CD8-positive, alpha-beta memory T cell (primary cell): Measurements from ENCODE around the gene REPS1. TPM values are rescaled to one million over a fixed set of nuclear protein-coding genes. Genes with fewer than 3 reads are reported as not detected.

Experiments
- CTCF ChIA-PET: fragments of 350-600 bp; sonication (Branson Sonifier 250); formaldehyde crosslinking; loops from one replicate; lab custom pipeline; 2021; ENCODE audit warnings: antibody characterized with exemption; lab: Charles Lee
- POLR2A ChIA-PET: fragments of 350-600 bp; sonication (Branson Sonifier 250); formaldehyde crosslinking; loops from one replicate; lab custom pipeline; 2021; ENCODE audit warnings: antibody characterized with exemption; lab: Charles Lee
- DNase-seq, 5 donors: peaks; one replicate each; pipeline versions ENCODE4 v3.0.0 to v3.0.0-alpha.2; 2020 to 2022; ENCODE audit warnings: mixed read lengths in 1 of 5
- H3K27ac ChIP-seq: one replicate; pipeline ENCODE4 v1.7.0; 2013; ENCODE audit warnings: low read depth, mild to moderate bottlenecking, low read length, moderate library complexity
- H3K27me3 ChIP-seq: 2 replicates; pipeline ENCODE4 v1.7.0; 2013; ENCODE audit warnings: low read length, mild to moderate bottlenecking; ENCODE audit not compliant: insufficient read depth, poor library complexity, severe bottlenecking
- H3K36me3 ChIP-seq: 2 replicates; pipeline ENCODE4 v1.7.0; 2013; ENCODE audit warnings: mild to moderate bottlenecking, low read length, moderate library complexity; ENCODE audit not compliant: insufficient read depth
- H3K4me1 ChIP-seq: 2 replicates; pipeline ENCODE4 v1.7.0; 2013; ENCODE audit warnings: mild to moderate bottlenecking, low read length, moderate library complexity; ENCODE audit not compliant: insufficient read depth
- H3K4me3 ChIP-seq: 2 replicates; pipeline ENCODE4 v1.7.0; 2013; ENCODE audit warnings: mild to moderate bottlenecking, low read length
- H3K9me3 ChIP-seq: 2 replicates; pipeline ENCODE4 v1.7.0; 2013; ENCODE audit warnings: mild to moderate bottlenecking, low read length
- H3K27ac Mint-ChIP-seq, 8 donors: one replicate each; pipeline ENCODE4 v1.8.0; 2020 to 2021; ENCODE audit warnings: mixed read lengths in 8 of 8, mild to moderate bottlenecking in 6 of 8, inconsistent platforms in 3 of 8, moderate library complexity in 3 of 8
- H3K27me3 Mint-ChIP-seq, 2 donors: one replicate each; pipeline ENCODE4 v1.8.0; 2020 to 2021; ENCODE audit warnings: mixed read lengths in 2 of 2, mild to moderate bottlenecking in 1 of 2, moderate library complexity in 1 of 2
- H3K36me3 Mint-ChIP-seq, 3 donors: one replicate each; pipeline ENCODE4 v1.8.0; 2020 to 2021; ENCODE audit warnings: mixed read lengths in 3 of 3, inconsistent platforms in 1 of 3, mild to moderate bottlenecking in 1 of 3
- H3K4me1 Mint-ChIP-seq, 3 donors: one replicate each; pipeline ENCODE4 v1.8.0; 2020 to 2021; ENCODE audit warnings: mixed read lengths in 3 of 3, inconsistent platforms in 1 of 3, mild to moderate bottlenecking in 1 of 3
- H3K4me3 Mint-ChIP-seq, 7 donors: one replicate each; pipeline ENCODE4 v1.8.0; 2020 to 2021; ENCODE audit warnings: mixed read lengths in 7 of 7, mild to moderate bottlenecking in 6 of 7, moderate library complexity in 4 of 7, inconsistent platforms in 2 of 7
- H3K9me3 Mint-ChIP-seq, 5 donors: one replicate each; pipeline ENCODE4 v1.8.0; 2020 to 2022; ENCODE audit warnings: mixed read lengths in 5 of 5, mild to moderate bottlenecking in 3 of 5, moderate library complexity in 2 of 5, inconsistent platforms in 1 of 5
- polyA plus RNA-seq: library from polyadenylated mRNA; unstranded; fragments of 300-500 nt; fragmentation: Illumina TruSeq; gene quantifications from one replicate; pipeline ENCODE4 v1.2.3, GENCODE V29; 2021
- total RNA-seq, 2 experiments: library from RNA; stranded (reverse); gene quantifications; one replicate each; pipeline ENCODE4 v1.2.3, GENCODE V29; 2021

REPS1 gene
- total and polyA plus RNA-seq, 3 experiments from 2014 or later, result 37.3 to 69.5 (median 64.4) TPM

DNA sequence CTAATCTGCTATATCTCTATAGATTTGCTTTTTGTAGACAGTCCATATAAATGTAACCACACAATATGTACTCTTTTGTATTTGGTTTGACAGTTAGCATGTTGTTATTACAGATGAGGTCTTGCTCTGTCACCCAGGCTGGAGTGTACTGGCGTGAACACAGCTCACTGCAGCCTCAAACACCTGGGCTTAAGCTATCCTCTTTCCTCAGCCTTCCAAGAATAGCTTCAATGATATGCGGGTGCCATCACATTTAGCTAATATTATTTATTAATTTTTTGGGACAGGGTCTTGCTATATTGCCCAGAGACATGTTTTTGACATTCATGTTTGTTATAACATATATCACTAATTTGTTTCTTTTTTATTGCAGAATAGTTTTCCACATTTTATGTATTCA, 10.8 kb downstream of the REPS1 start:
- H3K36me3 ChIP-seq, result no peaks in the 10 kb centered on the region
- H3K9me3 Mint-ChIP-seq, result no peaks in the 10 kb centered on the region
- CTCF ChIA-PET, result interaction anchor here (1.5 kb wide), 1 partner anchor 14 kb away, joined by 3 read pairs; no protein-coding TSS in a partner anchor
- H3K36me3 Mint-ChIP-seq, result no peaks in the 10 kb centered on the region
- H3K4me1 ChIP-seq, result peaks cover 22% of the 10 kb centered on the region
- no peak overlapping the region for H3K4me3 ChIP-seq
- H3K27ac Mint-ChIP-seq, result peak overlapping the region in 1 of 8 donors; percentile 72
- no peaks in the 10 kb centered on the region for H3K27me3 Mint-ChIP-seq
- POLR2A ChIA-PET, result no interaction called here
- no peaks in the 10 kb centered on the region for H3K27me3 ChIP-seq
- peaks cover 61 to 86% (median 75%) of the 10 kb centered on the region in 3 donors for H3K4me1 Mint-ChIP-seq
- H3K9me3 ChIP-seq, result no peaks in the 10 kb centered on the region
- no peak for DNase-seq
- no peak overlapping the region for H3K27ac ChIP-seq
- H3K4me3 Mint-ChIP-seq, result no peak overlapping the region

DNA sequence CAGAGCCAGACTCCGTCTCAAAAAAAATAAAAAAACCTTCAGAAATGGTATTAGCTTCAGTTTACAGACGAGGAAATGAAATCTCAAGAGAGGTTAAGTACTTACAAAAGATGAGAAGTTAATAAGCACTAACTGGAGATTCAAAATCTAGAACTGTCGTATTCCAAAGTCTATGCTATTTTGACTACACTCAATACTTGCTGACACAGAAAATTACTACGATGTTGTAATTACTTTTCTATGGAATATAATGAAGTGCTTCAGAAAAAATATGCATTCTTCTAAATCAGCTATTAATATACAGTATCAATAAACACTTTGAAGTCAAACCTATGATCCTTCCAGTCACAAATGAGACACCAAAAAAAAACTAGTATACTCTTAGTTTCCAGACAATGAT, 12.2 kb downstream of the REPS1 start:
- Histone ChIP-seq H3K4me1 (peaks cover 27% of the 10 kb centered on the region), H3K27me3 (no peaks in the 10 kb centered on the region), H3K4me3 (no peak overlapping the region), H3K36me3 (no peaks in the 10 kb centered on the region), H3K27ac (no peak overlapping the region), H3K9me3 (no peaks in the 10 kb centered on the region)
- no peak for DNase-seq
- Mint-ChIP-seq H3K36me3 (no peaks in the 10 kb centered on the region), H3K9me3 (no peaks in the 10 kb centered on the region), H3K27ac (peak overlapping the region in 1 of 8 donors; percentile 6), H3K4me1 (peaks cover 76 to 88% (median 77%) of the 10 kb centered on the region in 3 donors), H3K4me3 (no peak overlapping the region), H3K27me3 (no peaks in the 10 kb centered on the region)
- POLR2A ChIA-PET, result no interaction called here
- CTCF ChIA-PET, result no interaction called here

DNA sequence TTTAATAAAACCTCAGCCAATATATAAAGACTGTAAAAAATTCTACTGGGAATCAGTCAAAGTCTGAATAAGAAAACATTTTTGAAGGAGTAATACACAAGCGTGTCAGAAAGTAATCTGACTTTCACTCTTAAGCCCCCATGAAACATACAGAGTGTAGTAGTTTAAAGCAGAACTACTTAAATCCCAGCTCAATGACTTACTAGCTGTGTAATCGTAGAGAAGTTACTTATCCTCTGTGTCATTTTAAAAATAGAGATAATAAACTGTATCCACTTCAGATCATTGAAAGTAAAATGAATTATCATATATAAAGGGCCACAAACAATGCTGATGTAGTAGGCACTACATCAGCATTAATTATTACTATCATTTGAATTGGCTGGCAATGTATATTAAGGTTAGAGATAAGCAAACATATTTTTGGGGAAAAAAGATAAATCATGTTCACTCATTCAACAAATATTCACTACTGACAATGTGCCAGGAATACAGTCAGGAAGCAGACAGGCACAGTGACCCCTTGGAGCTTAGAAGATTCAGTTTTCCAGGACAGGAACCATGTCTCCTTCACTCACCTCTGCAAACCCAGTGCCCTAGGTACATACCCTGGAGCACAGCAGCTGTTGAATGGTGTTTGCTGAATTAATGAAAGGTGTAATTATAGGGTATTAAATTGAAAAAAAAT, 14.4 kb downstream of the REPS1 start:
- no peaks in the 10 kb centered on the region for H3K36me3 Mint-ChIP-seq
- H3K9me3 Mint-ChIP-seq, result no peaks in the 10 kb centered on the region
- no peaks in the 10 kb centered on the region for H3K36me3 ChIP-seq
- H3K4me1 ChIP-seq, result peaks cover 31% of the 10 kb centered on the region
- H3K9me3 ChIP-seq, result no peaks in the 10 kb centered on the region
- H3K27ac ChIP-seq, result no peak overlapping the region
- H3K27me3 Mint-ChIP-seq, result no peaks in the 10 kb centered on the region
- H3K4me1 Mint-ChIP-seq, result peaks cover 72 to 90% (median 85%) of the 10 kb centered on the region in 3 donors
- no peak overlapping the region for H3K4me3 Mint-ChIP-seq
- ChIA-PET POLR2A (interaction anchor here (0.6 kb wide), 1 partner anchor 164 kb away, joined by 10 read pairs; no protein-coding TSS in a partner anchor), CTCF (interaction anchor here (0.6 to 1.5 kb wide), 2 partner anchors 140 to 168 kb away, joined by 3 read pairs; no protein-coding TSS in a partner anchor)
- no peaks in the 10 kb centered on the region for H3K27me3 ChIP-seq
- peak overlapping the region in 3 of 8 donors; percentile 9 to 31 (median 10) for H3K27ac Mint-ChIP-seq
- no peak overlapping the region for H3K4me3 ChIP-seq
- no peak for DNase-seq

DNA sequence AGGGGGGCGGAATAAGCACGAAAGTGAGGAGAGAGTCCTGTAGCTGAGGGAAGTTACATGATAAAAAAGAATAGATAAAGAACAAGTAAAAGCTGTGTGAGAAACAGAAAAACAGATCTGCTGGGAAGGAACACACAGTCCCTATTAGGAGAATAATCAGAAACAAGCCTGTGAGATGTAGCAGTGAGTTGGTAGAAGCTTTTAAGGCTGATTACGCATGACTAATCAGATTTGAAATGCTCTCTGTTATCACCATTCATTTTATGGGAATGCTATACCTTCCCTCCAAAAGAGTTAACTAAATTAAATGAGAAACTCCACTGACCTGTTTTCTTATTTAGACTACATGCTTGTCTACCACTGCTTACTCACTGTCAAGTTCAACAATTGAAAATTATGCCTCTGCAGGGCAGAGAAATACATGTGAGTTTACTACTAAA, 15.8 kb downstream of the REPS1 start:
- peaks cover 0 to 2% (median 0%) of the 10 kb centered on the region in 3 donors for H3K36me3 Mint-ChIP-seq
- Histone ChIP-seq H3K9me3 (no peaks in the 10 kb centered on the region), H3K27ac (no peak overlapping the region), H3K4me1 (peaks cover 37% of the 10 kb centered on the region), H3K4me3 (no peak overlapping the region), H3K27me3 (no peaks in the 10 kb centered on the region), H3K36me3 (no peaks in the 10 kb centered on the region)
- peaks cover 74 to 93% (median 87%) of the 10 kb centered on the region in 3 donors for H3K4me1 Mint-ChIP-seq
- no peaks in the 10 kb centered on the region for H3K9me3 Mint-ChIP-seq
- CTCF ChIA-PET, result no interaction called here
- POLR2A ChIA-PET, result no interaction called here
- peak overlapping the region in 5 of 8 donors; percentile 11 to 58 (median 31) for H3K27ac Mint-ChIP-seq
- no peak for DNase-seq
- H3K4me3 Mint-ChIP-seq, result peak overlapping the region in 3 of 7 donors; percentile 19 to 53 (median 19)
- no peaks in the 10 kb centered on the region for H3K27me3 Mint-ChIP-seq

DNA sequence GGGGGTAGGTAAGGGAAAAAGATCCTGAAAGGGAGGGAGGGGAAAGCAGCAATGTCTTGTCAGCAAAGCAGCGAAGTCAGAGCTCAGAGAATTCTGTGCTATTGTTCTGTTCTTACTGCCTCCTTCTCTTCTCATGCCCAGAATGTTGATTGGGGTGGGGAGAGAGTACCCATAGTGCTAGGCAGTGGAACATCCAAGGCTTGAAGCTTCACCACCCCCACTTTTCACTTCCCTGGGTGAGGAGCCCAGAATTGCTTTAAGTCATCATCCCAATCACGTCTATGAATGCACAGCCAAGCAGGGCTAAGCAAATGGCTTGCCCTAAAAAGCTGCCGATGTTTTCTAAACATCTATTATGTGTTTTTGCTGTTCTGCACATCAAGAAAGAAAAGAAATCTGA, 16.5 kb downstream of the REPS1 start:
- CTCF ChIA-PET, result no interaction called here
- no peak for DNase-seq
- H3K27ac ChIP-seq, result no peak overlapping the region
- no peak overlapping the region for H3K4me3 ChIP-seq
- no peaks in the 10 kb centered on the region for H3K9me3 ChIP-seq
- no peaks in the 10 kb centered on the region for H3K27me3 Mint-ChIP-seq
- no peaks in the 10 kb centered on the region for H3K36me3 ChIP-seq
- H3K27me3 ChIP-seq, result no peaks in the 10 kb centered on the region
- H3K4me3 Mint-ChIP-seq, result peak overlapping the region in 5 of 7 donors; percentile 10 to 61 (median 19)
- peaks cover 40% of the 10 kb centered on the region for H3K4me1 ChIP-seq
- H3K9me3 Mint-ChIP-seq, result no peaks in the 10 kb centered on the region
- H3K27ac Mint-ChIP-seq, result peak overlapping the region in 3 of 8 donors; percentile 26 to 40 (median 31)
- peaks cover 72 to 93% (median 86%) of the 10 kb centered on the region in 3 donors for H3K4me1 Mint-ChIP-seq
- H3K36me3 Mint-ChIP-seq, result peaks cover 0 to 2% (median 0%) of the 10 kb centered on the region in 3 donors
- POLR2A ChIA-PET, result no interaction called here

DNA sequence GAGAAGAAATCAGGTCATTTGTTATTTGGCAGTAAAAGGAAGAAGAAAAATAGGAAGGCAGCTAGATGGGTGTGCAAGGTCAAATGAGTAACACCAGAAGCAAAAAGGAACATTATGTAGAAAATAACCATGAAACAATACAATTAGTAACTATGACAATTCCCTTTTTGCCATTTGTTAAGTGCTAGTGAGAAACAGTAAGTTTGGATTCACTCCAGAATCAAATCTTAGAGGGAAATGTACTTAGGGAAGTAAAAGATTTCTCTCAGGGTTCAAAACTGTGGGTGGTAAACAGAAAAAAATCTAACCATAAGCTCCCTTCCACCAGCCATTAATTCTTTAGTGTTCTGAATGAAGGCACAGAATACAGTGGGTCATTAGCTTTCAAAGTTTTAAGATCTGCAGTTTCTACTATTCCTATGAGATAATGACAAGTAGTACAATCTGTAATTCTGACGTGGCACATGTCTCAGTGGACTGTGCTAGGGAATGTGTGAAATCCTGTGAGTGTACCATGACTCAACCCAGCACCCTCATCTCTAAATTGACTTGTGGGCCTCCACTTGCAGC, 17.1 kb downstream of the REPS1 start:
- CTCF ChIA-PET, result interaction anchor here (1.2 kb wide), 1 partner anchor 14 kb away, joined by 3 read pairs; no protein-coding TSS in a partner anchor
- Mint-ChIP-seq H3K4me1 (peaks cover 69 to 93% (median 80%) of the 10 kb centered on the region in 3 donors), H3K27ac (peak overlapping the region in 1 of 8 donors; percentile 38), H3K36me3 (peaks cover 0 to 2% (median 0%) of the 10 kb centered on the region in 3 donors), H3K4me3 (peak overlapping the region in 4 of 7 donors; percentile 10 to 61 (median 36)), H3K9me3 (no peaks in the 10 kb centered on the region), H3K27me3 (no peaks in the 10 kb centered on the region)
- Histone ChIP-seq H3K36me3 (no peaks in the 10 kb centered on the region), H3K4me1 (peaks cover 42% of the 10 kb centered on the region), H3K27me3 (no peaks in the 10 kb centered on the region), H3K27ac (no peak overlapping the region), H3K4me3 (no peak overlapping the region), H3K9me3 (no peaks in the 10 kb centered on the region)
- POLR2A ChIA-PET, result no interaction called here
- DNase-seq, result no peak

DNA sequence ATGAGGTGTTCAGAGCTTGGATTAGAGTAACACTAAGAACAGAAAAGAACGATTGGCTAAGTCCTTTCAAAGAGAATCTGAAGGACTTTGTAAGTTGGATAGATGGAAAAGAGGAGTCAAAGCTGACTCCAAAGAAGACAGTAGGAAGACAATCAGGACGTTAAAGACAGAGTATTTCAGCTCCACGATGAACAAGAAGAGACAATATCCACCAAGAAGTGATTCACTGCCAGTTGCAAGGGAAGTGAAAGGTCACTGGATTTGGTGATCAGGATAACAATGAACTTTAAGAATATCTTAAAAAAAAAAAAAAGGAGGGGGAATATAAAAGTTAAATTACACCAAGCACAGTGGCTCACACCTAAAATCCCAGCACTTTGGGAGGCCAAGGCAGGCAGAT, 17.9 kb downstream of the REPS1 start:
- CTCF ChIA-PET, result interaction anchor here (1.2 kb wide), 1 partner anchor 15 kb away, joined by 3 read pairs; no protein-coding TSS in a partner anchor
- no peak for DNase-seq

DNA sequence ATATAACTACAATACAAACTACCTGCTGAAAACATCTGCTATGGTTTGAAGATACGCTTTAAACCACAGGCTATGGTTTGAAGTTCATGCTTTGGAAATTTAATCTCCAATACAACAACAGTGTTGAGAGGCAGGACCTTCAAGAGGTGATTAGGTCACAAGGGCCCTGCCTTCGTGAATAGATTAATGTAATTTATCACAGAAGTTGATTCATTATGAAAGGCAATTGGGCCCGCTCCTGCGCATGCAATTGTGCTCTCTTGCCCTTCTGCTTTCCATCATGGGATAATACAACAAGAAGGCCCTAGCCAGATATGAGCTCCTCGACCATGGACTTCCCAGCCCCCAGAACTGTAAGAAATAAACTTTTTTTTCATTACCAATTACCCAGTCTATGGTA, 21.2 kb downstream of the REPS1 start:
- no peak overlapping the region for H3K27ac ChIP-seq
- POLR2A ChIA-PET, result no interaction called here
- H3K27me3 Mint-ChIP-seq, result no peaks in the 10 kb centered on the region
- peaks cover 44 to 67% (median 57%) of the 10 kb centered on the region in 3 donors for H3K4me1 Mint-ChIP-seq
- no peaks in the 10 kb centered on the region for H3K9me3 ChIP-seq
- no peak overlapping the region for H3K4me3 ChIP-seq
- H3K4me3 Mint-ChIP-seq, result no peak overlapping the region
- H3K9me3 Mint-ChIP-seq, result no peaks in the 10 kb centered on the region
- peaks cover 0 to 2% (median 0%) of the 10 kb centered on the region in 3 donors for H3K36me3 Mint-ChIP-seq
- H3K27ac Mint-ChIP-seq, result peak overlapping the region in 1 of 8 donors; percentile 14
- H3K27me3 ChIP-seq, result no peaks in the 10 kb centered on the region
- no peak for DNase-seq
- H3K4me1 ChIP-seq, result peaks cover 31% of the 10 kb centered on the region
- CTCF ChIA-PET, result no interaction called here
- H3K36me3 ChIP-seq, result no peaks in the 10 kb centered on the region

More for the DNA sequence above, 17.9 kb downstream of the REPS1 start:
- H3K27ac ChIP-seq, result no peak overlapping the region
- H3K36me3 Mint-ChIP-seq, result peaks cover 0 to 2% (median 0%) of the 10 kb centered on the region in 3 donors
- H3K36me3 ChIP-seq, result no peaks in the 10 kb centered on the region
- peaks cover 43% of the 10 kb centered on the region for H3K4me1 ChIP-seq
- no peaks in the 10 kb centered on the region for H3K9me3 ChIP-seq
- peak overlapping the region in 2 of 8 donors; percentile 38 to 39 for H3K27ac Mint-ChIP-seq
- no peaks in the 10 kb centered on the region for H3K27me3 ChIP-seq
- H3K27me3 Mint-ChIP-seq, result no peaks in the 10 kb centered on the region
- POLR2A ChIA-PET, result no interaction called here
- H3K4me3 Mint-ChIP-seq, result peak overlapping the region in 1 of 7 donors; percentile 32
- peaks cover 68 to 91% (median 80%) of the 10 kb centered on the region in 3 donors for H3K4me1 Mint-ChIP-seq
- no peaks in the 10 kb centered on the region for H3K9me3 Mint-ChIP-seq
- H3K4me3 ChIP-seq, result no peak overlapping the region
